H1 (cell line): ENCODE measurements around the gene ZNF521. TPM values are rescaled to one million over a fixed set of nuclear protein-coding genes. Genes with fewer than 3 reads are reported as not detected.

Source experiments
- CTCF ChIA-PET: fragments of 300-600 bp; sonication (Branson Sonifier 250); formaldehyde crosslinking; loops from one replicate; lab custom pipeline; 2021; ENCODE audit not compliant: partially characterized antibody; lab: Charles Lee
- POLR2A ChIA-PET: fragments of 300-600 bp; sonication (Branson Sonifier 250); formaldehyde crosslinking; loops from one replicate; lab custom pipeline; 2021; ENCODE audit warnings: inconsistent platforms; ENCODE audit not compliant: partially characterized antibody; lab: Charles Lee
- DNase-seq, 2 experiments: peaks; one replicate each; pipeline versions ENCODE4 v3.0.0 to v3.0.0-alpha.2; 2010 to 2022; ENCODE audit warnings: low spot score in 2 of 2, low read depth in 1 of 2, mixed read lengths in 1 of 2
- FAIRE-seq: peaks from 2 replicates; lab custom pipeline; 2011; peaks lifted over from hg19 to GRCh38; lab: Jason Lieb, UNC
- H2AFZ ChIP-seq: 2 replicates; pipeline ENCODE4 v1.8.1; 2012; ENCODE audit warnings: low read length, inconsistent platforms
- H2AK5ac ChIP-seq: 2 replicates; pipeline ENCODE4 v1.6.1; 2013; ENCODE audit warnings: low read depth, low read length
- H2BK120ac ChIP-seq: replicated peaks from 2 replicates; pipeline ENCODE3; 2013; ENCODE audit warnings: low read depth, low read length, inconsistent platforms
- H2BK12ac ChIP-seq: 2 replicates; pipeline ENCODE4 v1.6.1; 2013; ENCODE audit warnings: low read depth, low read length
- H2BK15ac ChIP-seq: 2 replicates; pipeline ENCODE4 v1.6.1; 2013; ENCODE audit warnings: low read length
- H2BK20ac ChIP-seq: 2 replicates; pipeline ENCODE4 v1.6.1; 2013; ENCODE audit warnings: low read length
- H2BK5ac ChIP-seq: 2 replicates; pipeline ENCODE4 v1.6.1; 2013; ENCODE audit warnings: low read depth, low read length
- H3K14ac ChIP-seq: 2 replicates; pipeline ENCODE4 v1.6.1; 2013; ENCODE audit warnings: inconsistent platforms; ENCODE audit not compliant: insufficient read length
- H3K18ac ChIP-seq: 2 replicates; pipeline ENCODE4 v1.6.1; 2013; ENCODE audit warnings: low read length; ENCODE audit errors: extremely low read depth
- H3K23ac ChIP-seq: 2 replicates; pipeline ENCODE4 v1.6.1; 2013; ENCODE audit warnings: inconsistent platforms; ENCODE audit not compliant: insufficient read length
- H3K23me2 ChIP-seq: 2 replicates; pipeline ENCODE4 v1.6.1; 2013; ENCODE audit warnings: low read depth, low read length
- H3K27ac ChIP-seq: 2 replicates; pipeline ENCODE4 v1.6.1; 2011; ENCODE audit warnings: low read depth, low read length, inconsistent platforms
- H3K27me3 ChIP-seq, 4 experiments: replicated peaks in 1 of 4; 1 replicate in 1 of 4; 2 replicates in 3 of 4; pipeline versions ENCODE4 v1.6.1 to v1.8.1; 2011 to 2013; ENCODE audit warnings: low read length in 3 of 4, mild to moderate bottlenecking in 3 of 4, inconsistent platforms in 2 of 4, mixed read lengths in 2 of 4, moderate library complexity in 1 of 4; ENCODE audit not compliant: control insufficient read depth in 3 of 4, insufficient read depth in 3 of 4; ENCODE audit errors: extremely low read depth in 1 of 4
- H3K36me3 ChIP-seq, 4 experiments: 2 replicates each; pipeline versions ENCODE4 v1.6.1 to v1.8.1; 2011 to 2013; ENCODE audit warnings: mild to moderate bottlenecking in 4 of 4, low read length in 3 of 4, moderate library complexity in 2 of 4, control low read depth in 1 of 4, inconsistent platforms in 1 of 4; ENCODE audit not compliant: insufficient read depth in 4 of 4, control insufficient read depth in 2 of 4
- H3K4ac ChIP-seq: replicated peaks from 2 replicates; pipeline ENCODE3; 2013; ENCODE audit warnings: low read length, low read depth, mixed read lengths, inconsistent platforms; ENCODE audit not compliant: insufficient read length
- H3K4me1 ChIP-seq, 4 experiments: replicated peaks in 1 of 4; 1 replicate in 1 of 4; 2 replicates in 3 of 4; pipeline versions ENCODE4 v1.6.1 to v1.8.1; 2011 to 2013; ENCODE audit warnings: low read length in 3 of 4, inconsistent platforms in 2 of 4, mixed read lengths in 1 of 4; ENCODE audit not compliant: insufficient read depth in 4 of 4, control insufficient read depth in 3 of 4
- H3K4me2 ChIP-seq, 2 experiments: 2 replicates each; pipeline versions ENCODE4 v1.6.1 to v1.8.1; 2011 to 2013; ENCODE audit warnings: low read depth in 2 of 2, low read length in 2 of 2, control low read depth in 1 of 2, inconsistent platforms in 1 of 2, mild to moderate bottlenecking in 1 of 2; ENCODE audit not compliant: insufficient read depth in 1 of 2
- H3K4me3 ChIP-seq, 4 experiments: fragments of 200-600, 300-600 bp in 1 of 4; sonication (generic), shearing (Covaris generic), sonication (Bioruptor Twin) in 1 of 4; 2 replicates each; pipeline versions ENCODE4 v1.5.1 to v1.8.1; 2011 to 2016; ENCODE audit warnings: low read length in 4 of 4, low read depth in 3 of 4, control low read depth in 2 of 4, inconsistent platforms in 2 of 4, mild to moderate bottlenecking in 2 of 4, mixed read lengths in 1 of 4, moderate library complexity in 1 of 4; ENCODE audit not compliant: insufficient read depth in 2 of 4; ENCODE audit errors: extremely low read depth in 1 of 4
- H3K56ac ChIP-seq: replicated peaks from 2 replicates; pipeline ENCODE3; 2013; ENCODE audit warnings: low read depth, mild to moderate bottlenecking, mixed read lengths, low read length, inconsistent platforms; ENCODE audit not compliant: insufficient read length
- H3K79me1 ChIP-seq: 2 replicates; pipeline ENCODE4 v1.6.1; 2013; ENCODE audit warnings: low read depth, low read length, control low read depth
- H3K79me2 ChIP-seq, 2 experiments: 2 replicates each; pipeline versions ENCODE4 v1.6.1 to v1.8.1; 2012 to 2013; ENCODE audit warnings: low read length in 2 of 2, mild to moderate bottlenecking in 2 of 2, inconsistent platforms in 1 of 2; ENCODE audit not compliant: insufficient read depth in 2 of 2, control insufficient read depth in 1 of 2
- H3K9ac ChIP-seq, 4 experiments: replicated peaks in 1 of 4; 1 replicate in 1 of 4; 2 replicates in 3 of 4; pipeline versions ENCODE4 v1.6.1 to v1.8.1; 2011 to 2013; ENCODE audit warnings: low read depth in 3 of 4, low read length in 3 of 4, control low read depth in 2 of 4, mild to moderate bottlenecking in 2 of 4, moderate library complexity in 2 of 4, inconsistent platforms in 1 of 4; ENCODE audit errors: extremely low read depth in 1 of 4
- H3K9me3 ChIP-seq, 2 experiments: 2 replicates each; pipeline versions ENCODE4 v1.6.1 to v1.8.1; 2012 to 2013; ENCODE audit warnings: mild to moderate bottlenecking in 2 of 2, moderate library complexity in 2 of 2, control low read depth in 1 of 2, inconsistent platforms in 1 of 2, low read depth in 1 of 2, low read length in 1 of 2, mixed read lengths in 1 of 2; ENCODE audit not compliant: insufficient read depth in 2 of 2
- H4K20me1 ChIP-seq, 2 experiments: replicated peaks in 1 of 2; 2 replicates each; pipeline versions ENCODE3 to v1.8.1; 2011 to 2013; ENCODE audit warnings: inconsistent platforms in 2 of 2, low read length in 2 of 2, mild to moderate bottlenecking in 1 of 2; ENCODE audit not compliant: insufficient read depth in 2 of 2, control insufficient read depth in 1 of 2
- H4K5ac ChIP-seq: 2 replicates; pipeline ENCODE4 v1.6.1; 2013; ENCODE audit warnings: low read length, low read depth, mixed read lengths, inconsistent platforms; ENCODE audit not compliant: insufficient read length
- H4K8ac ChIP-seq: 2 replicates; pipeline ENCODE4 v1.8.0; 2013; ENCODE audit warnings: mild to moderate bottlenecking, moderate library complexity, low read length, inconsistent platforms; ENCODE audit not compliant: insufficient read depth; ENCODE audit errors: extremely low read depth
- H4K91ac ChIP-seq: replicated peaks from 2 replicates; pipeline ENCODE3; 2013; ENCODE audit warnings: low read length, mixed read lengths, inconsistent platforms; ENCODE audit not compliant: insufficient read length
- CHD1 ChIP-seq: IDR thresholded peaks from 2 replicates; pipeline ENCODE4 v1.6.1; 2012; ENCODE audit warnings: low read depth, low read length, improper control_type of control experiment
- GTF2F1 ChIP-seq: IDR thresholded peaks from 2 replicates; pipeline ENCODE4 v1.6.1; 2012; ENCODE audit warnings: low read depth, low read length, improper control_type of control experiment, borderline replicate concordance
- HDAC2 ChIP-seq, 2 experiments: fragments of 300-600 bp in 1 of 2; sonication (generic) in 1 of 2; IDR thresholded peaks; 2 replicates each; pipeline ENCODE4 v1.6.1; 2011 to 2012; ENCODE audit warnings: low read depth in 2 of 2, low read length in 2 of 2, mild to moderate bottlenecking in 2 of 2, moderate library complexity in 2 of 2, borderline replicate concordance in 1 of 2, inconsistent platforms in 1 of 2
- KDM4A ChIP-seq: IDR thresholded peaks from one replicate; pipeline ENCODE4 v1.7.1; 2012; ENCODE audit warnings: low read depth, mild to moderate bottlenecking, moderate library complexity, low read length, inconsistent platforms; ENCODE audit not compliant: severe bottlenecking
- MAFK ChIP-seq: IDR thresholded peaks from 2 replicates; pipeline ENCODE4 v1.6.1; 2012; ENCODE audit warnings: low read depth, mild to moderate bottlenecking, improper control_type of control experiment, low read length
- WGBS, 2 experiments: shearing (Covaris generic) in 1 of 2; methylation state at CpG; one replicate each; pipeline versions ENCODE4 v1.1.6 to v1.1.7; 2013 to 2015; ENCODE audit warnings: low lambda C conversion rate in 2 of 2, mixed read lengths in 2 of 2, inconsistent platforms in 1 of 2, low coverage in 1 of 2, missing lambda C conversion rate in 1 of 2; ENCODE audit not compliant: insufficient replicate concordance in 2 of 2, insufficient coverage in 1 of 2, insufficient read length in 1 of 2; ENCODE audit errors: extremely low coverage in 1 of 2, missing lambda C conversion rate in 1 of 2; 5-methylcytosine and 5-hydroxymethylcytosine counted together
- polyA plus RNA-seq, 7 experiments: library from polyadenylated mRNA; depleted of rRNA in 3 of 7; stranded (reverse) in 5 of 7; unstranded in 2 of 7; fragments of >200 nt in 5 of 7; fragments of 200-250 nt in 2 of 7; gene quantifications; 1 replicate in 5 of 7; 2 replicates in 1 of 7; 4 replicates in 1 of 7; pipeline versions ENCODE4 v1.2.1 to v1.2.3, GENCODE V29; 2011 to 2013; ENCODE audit warnings: missing spikeins in 2 of 7, mixed read lengths in 2 of 7
- total RNA-seq: library from RNA; stranded (reverse); fragmentation: NEBNext Ultra II Directional; extraction: Animal tissue kit (Norgen Biotek cat#: 25700); gene quantifications from 2 replicates; pipeline ENCODE4 v1.2.1, GENCODE V29; 2021
- TF ChIP-seq, protein P1 (sequence below): IDR thresholded peaks from 2 replicates; pipeline ENCODE4 v1.6.1; 2012; ENCODE audit warnings: low read length, inconsistent platforms
- TF ChIP-seq, protein P2 (sequence below): IDR thresholded peaks from 2 replicates; pipeline ENCODE4 v1.6.1; 2012; ENCODE audit warnings: inconsistent platforms

ZNF521 gene
- total and polyA plus RNA-seq, 2 of the 8 experiments (the other 6 are each of a cell fraction or from before 2014, with no cell fraction given), result 9.5 to 15.8 TPM

DNA sequence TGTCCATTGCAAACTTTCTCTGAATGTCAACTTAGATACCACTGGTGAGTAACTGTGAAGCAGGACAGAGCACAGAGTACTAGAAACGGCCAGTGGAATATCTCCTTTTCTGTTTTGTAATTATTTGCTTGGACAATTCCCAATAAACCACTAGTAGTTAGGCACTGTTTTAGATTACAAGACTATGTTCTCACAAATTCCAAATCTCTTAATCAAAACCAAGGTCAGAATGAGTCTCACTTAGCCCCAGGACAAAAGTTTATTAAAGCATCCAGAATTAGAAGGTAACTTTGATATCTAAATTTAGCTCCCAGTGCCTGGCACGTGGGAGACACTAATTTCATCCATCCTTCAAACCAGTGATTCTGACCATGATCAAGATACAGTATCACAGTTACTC is 89.0 kb downstream of the ZNF521 start:
- H3K27me3 ChIP-seq, result no peaks in the 10 kb centered on the region
- ChIA-PET CTCF (no interaction called here), POLR2A (no interaction called here)
- peaks cover 0 to 2% of the 10 kb centered on the region in 2 experiments; a peak in 1 of 4 replicates for H3K79me2 ChIP-seq
- H2BK5ac ChIP-seq, result no peak overlapping the region
- no peak overlapping the region for H2BK12ac ChIP-seq
- no peaks in the 10 kb centered on the region for H3K36me3 ChIP-seq
- 83% methylated on average over 2 of the region's 2 CpGs; no CpG with 5 or more reads in 1 of the 2 experiments for WGBS, 2 experiments
- H2AK5ac ChIP-seq, result no peak overlapping the region
- no peak overlapping the region for H4K5ac ChIP-seq
- peaks cover 0 to 3% of the 10 kb centered on the region in 2 experiments for H4K20me1 ChIP-seq
- H3K9me3 ChIP-seq, result no peaks in the 10 kb centered on the region
- H2BK20ac ChIP-seq, result no peak overlapping the region
- H4K91ac ChIP-seq, result no peak overlapping the region
- no peaks in the 10 kb centered on the region for H3K23me2 ChIP-seq
- no peak overlapping the region for H4K8ac ChIP-seq
- no peak overlapping the region for H3K14ac ChIP-seq
- no peak overlapping the region for H3K4me2 ChIP-seq
- no peak for DNase-seq
- FAIRE-seq, result no peak
- no peak overlapping the region for H3K27ac ChIP-seq
- H3K4me1 ChIP-seq, result peaks cover 3 to 15% (median 9%) of the 10 kb centered on the region in 4 experiments
- H2BK15ac ChIP-seq, result no peak overlapping the region
- H2BK120ac ChIP-seq, result no peak overlapping the region
- H3K4me3 ChIP-seq, result no peak overlapping the region
- no peak overlapping the region for H3K23ac ChIP-seq
- no peak overlapping the region for H3K9ac ChIP-seq
- H3K18ac ChIP-seq, result no peak overlapping the region
- H3K4ac ChIP-seq, result no peak overlapping the region
- no peak overlapping the region for H3K56ac ChIP-seq
- no peak overlapping the region for H2AFZ ChIP-seq
- H3K79me1 ChIP-seq, result no peaks in the 10 kb centered on the region
- TF ChIP-seq MAFK (no peak), KDM4A (no peak), CHD1 (no peak), HDAC2 (IDR thresholded peaks at IDR 0.05; ENCODE audit: borderline replicate concordance in 1 of 2, low read depth in 2 of 2, low read length in 2 of 2) (no peak), GTF2F1 (no peak)
- TF ChIP-seq, protein P1, sequence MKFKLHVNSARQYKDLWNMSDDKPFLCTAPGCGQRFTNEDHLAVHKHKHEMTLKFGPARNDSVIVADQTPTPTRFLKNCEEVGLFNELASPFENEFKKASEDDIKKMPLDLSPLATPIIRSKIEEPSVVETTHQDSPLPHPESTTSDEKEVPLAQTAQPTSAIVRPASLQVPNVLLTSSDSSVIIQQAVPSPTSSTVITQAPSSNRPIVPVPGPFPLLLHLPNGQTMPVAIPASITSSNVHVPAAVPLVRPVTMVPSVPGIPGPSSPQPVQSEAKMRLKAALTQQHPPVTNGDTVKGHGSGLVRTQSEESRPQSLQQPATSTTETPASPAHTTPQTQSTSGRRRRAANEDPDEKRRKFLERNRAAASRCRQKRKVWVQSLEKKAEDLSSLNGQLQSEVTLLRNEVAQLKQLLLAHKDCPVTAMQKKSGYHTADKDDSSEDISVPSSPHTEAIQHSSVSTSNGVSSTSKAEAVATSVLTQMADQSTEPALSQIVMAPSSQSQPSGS, result no peak
- TF ChIP-seq, protein P2, sequence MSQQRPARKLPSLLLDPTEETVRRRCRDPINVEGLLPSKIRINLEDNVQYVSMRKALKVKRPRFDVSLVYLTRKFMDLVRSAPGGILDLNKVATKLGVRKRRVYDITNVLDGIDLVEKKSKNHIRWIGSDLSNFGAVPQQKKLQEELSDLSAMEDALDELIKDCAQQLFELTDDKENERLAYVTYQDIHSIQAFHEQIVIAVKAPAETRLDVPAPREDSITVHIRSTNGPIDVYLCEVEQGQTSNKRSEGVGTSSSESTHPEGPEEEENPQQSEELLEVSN, result no peak
